Mononuclear cell (primary cell): ENCODE data around the gene SLC22A3. TPM values are rescaled to one million over a fixed set of nuclear protein-coding genes. Genes with fewer than 3 reads are reported as not detected.

Experiments
- H3K27me3 ChIP-seq: 2 replicates; pipeline ENCODE4 v1.6.0; 2011; ENCODE audit warnings: low read length, control low read depth; ENCODE audit not compliant: insufficient read depth
- H3K4me1 ChIP-seq: 2 replicates; pipeline ENCODE4 v1.5.1; 2011; ENCODE audit warnings: mild to moderate bottlenecking, low read length, control low read depth; ENCODE audit not compliant: insufficient read depth
- H3K4me3 ChIP-seq: 2 replicates; pipeline ENCODE4 v1.5.1; 2011; ENCODE audit warnings: mild to moderate bottlenecking, low read length, moderate library complexity
- H3K9me3 ChIP-seq: 2 replicates; pipeline ENCODE4 v1.5.1; 2011; ENCODE audit warnings: low read depth, mild to moderate bottlenecking, control low read depth, low read length
- total RNA-seq: library from RNA; depleted of rRNA; stranded (reverse); fragments of >200 nt; gene quantifications from one replicate; pipeline ENCODE4 v1.2.3, GENCODE V29; 2012

SLC22A3 gene
- total RNA-seq, 1 donor, result not detected

- H3K9me3 ChIP-seq, result no peaks in the 10 kb centered on the region
- H3K4me3 ChIP-seq, result no peak overlapping the region
- no peaks in the 10 kb centered on the region for H3K4me1 ChIP-seq
- peaks cover 3% of the 10 kb centered on the region for H3K27me3 ChIP-seq
Observed at GRCh38 chr6:160396292-160396691, 48.1 kb downstream of the SLC22A3 start.

DNA sequence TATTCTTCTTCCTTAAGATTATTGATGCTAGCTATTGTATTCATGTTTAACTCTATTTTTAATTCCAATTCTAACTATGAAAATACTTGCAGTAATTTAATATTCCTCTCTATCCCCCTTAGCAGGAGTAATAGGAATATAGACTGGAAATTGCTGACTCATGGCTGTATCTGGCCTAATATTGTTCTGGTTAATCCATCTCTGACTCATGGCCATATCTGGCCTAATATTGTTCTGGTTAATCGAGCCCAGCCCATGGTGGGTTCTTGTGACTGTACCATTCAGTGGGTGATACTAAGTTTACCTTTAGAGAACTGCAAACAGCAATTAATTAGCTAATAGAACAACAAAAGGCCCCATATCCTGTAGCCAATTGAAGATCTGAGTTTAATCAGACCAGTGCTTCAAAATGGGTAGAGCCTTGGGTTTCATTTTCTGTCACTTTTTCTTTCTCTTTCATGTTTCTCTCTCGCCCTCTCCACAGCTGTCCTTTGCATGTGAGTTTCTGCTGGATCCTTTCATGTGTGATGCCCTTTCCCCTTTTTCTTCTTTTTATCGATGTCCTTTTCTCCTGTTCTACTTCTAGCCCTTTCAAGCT, 50.6 kb downstream of the SLC22A3 start:
- Histone ChIP-seq H3K4me1 (no peaks in the 10 kb centered on the region), H3K4me3 (no peak overlapping the region), H3K9me3 (no peaks in the 10 kb centered on the region), H3K27me3 (peaks cover 3% of the 10 kb centered on the region)

DNA sequence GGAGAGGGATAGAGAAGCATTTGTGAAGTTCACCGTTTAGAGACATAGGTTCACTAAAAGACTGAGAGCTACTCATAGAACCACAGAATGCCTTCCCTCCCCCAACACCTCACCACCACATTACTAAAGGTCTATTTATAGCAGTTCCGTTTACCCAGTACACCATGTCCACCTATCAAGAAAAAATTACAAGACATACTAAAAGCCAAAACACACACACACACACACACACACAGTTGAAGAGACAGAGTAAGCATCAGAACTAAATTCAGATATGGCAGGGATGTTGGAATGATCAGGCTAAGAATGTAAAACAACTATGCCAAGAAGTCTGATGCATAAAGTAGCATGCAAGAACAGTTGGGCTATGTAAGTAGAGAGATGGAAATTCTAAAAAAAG, 52.3 kb downstream of the SLC22A3 start:
- Histone ChIP-seq H3K4me3 (no peak overlapping the region), H3K4me1 (no peaks in the 10 kb centered on the region), H3K27me3 (peaks cover 3% of the 10 kb centered on the region), H3K9me3 (no peaks in the 10 kb centered on the region)

DNA sequence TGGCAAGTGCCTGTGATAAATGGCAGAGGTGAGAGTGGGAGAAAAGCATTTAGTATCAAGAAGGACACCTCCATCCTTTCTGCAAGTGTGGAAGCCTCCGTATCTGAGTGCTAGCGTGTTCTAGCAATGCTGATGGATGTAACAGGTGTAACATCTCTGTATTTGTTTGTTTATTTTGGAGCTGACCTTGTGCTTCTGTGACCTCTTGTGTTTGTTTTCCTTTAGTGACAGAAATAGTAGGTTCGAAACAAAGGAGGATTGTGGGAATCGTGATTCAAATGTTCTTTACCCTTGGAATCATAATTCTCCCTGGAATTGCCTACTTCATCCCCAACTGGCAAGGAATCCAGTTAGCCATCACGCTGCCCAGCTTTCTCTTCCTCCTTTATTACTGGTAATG, 60.4 kb downstream of the SLC22A3 start:
- H3K27me3 ChIP-seq, result no peaks in the 10 kb centered on the region
- no peaks in the 10 kb centered on the region for H3K9me3 ChIP-seq
- H3K4me3 ChIP-seq, result no peak overlapping the region
- H3K4me1 ChIP-seq, result no peaks in the 10 kb centered on the region

DNA sequence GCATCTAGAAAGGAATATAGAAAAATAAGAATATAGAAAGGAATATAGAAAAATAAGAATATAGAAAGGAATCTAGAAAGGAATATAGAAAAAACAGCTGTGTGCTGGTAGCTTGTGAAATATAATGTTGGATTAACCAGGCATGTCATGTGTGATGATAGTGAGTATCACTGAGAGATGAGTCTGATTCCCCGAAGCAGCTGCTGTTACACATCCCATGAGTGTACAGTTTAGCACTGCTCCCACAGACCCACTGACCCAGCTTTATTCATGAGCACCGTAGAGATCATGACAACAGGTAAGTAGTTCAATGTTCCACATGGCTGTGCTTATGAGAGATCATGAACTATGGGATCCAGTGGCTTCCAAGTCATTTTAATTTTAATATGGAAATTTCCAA, 64.8 kb downstream of the SLC22A3 start:
- Histone ChIP-seq H3K9me3 (no peaks in the 10 kb centered on the region), H3K4me3 (no peak overlapping the region), H3K27me3 (peaks cover 5% of the 10 kb centered on the region), H3K4me1 (no peaks in the 10 kb centered on the region)

- Histone ChIP-seq H3K27me3 (peaks cover 5% of the 10 kb centered on the region), H3K4me3 (no peak overlapping the region), H3K4me1 (no peaks in the 10 kb centered on the region), H3K9me3 (no peaks in the 10 kb centered on the region)
Observed at GRCh38 chr6:160417146-160417545, 69.0 kb downstream of the SLC22A3 start.

DNA sequence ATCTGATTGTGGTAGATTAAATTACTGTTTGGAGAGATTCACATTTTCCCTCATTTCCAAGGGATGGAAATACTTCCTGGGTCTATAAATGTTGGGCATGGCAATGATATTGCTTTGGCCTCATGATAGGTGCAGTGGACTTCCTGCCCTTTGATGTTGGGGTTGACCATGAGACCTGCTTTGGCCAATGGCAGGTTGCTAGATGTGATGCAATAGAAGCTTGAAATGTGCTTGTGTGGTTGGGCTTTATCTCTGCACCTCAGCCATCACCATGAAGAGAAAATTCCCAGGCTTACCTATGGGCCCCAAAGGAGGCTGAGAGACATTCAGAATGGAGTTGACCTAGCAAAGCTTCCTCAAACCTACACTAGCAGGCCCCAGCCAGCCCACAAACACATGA, 69.4 kb downstream of the SLC22A3 start:
- peaks cover 5% of the 10 kb centered on the region for H3K27me3 ChIP-seq
- H3K9me3 ChIP-seq, result no peaks in the 10 kb centered on the region
- no peaks in the 10 kb centered on the region for H3K4me1 ChIP-seq
- no peak overlapping the region for H3K4me3 ChIP-seq

GRCh38 chr6:160418370-160418769, 70.2 kb downstream of the SLC22A3 start:
- H3K9me3 ChIP-seq, result no peaks in the 10 kb centered on the region
- no peak overlapping the region for H3K4me3 ChIP-seq

DNA sequence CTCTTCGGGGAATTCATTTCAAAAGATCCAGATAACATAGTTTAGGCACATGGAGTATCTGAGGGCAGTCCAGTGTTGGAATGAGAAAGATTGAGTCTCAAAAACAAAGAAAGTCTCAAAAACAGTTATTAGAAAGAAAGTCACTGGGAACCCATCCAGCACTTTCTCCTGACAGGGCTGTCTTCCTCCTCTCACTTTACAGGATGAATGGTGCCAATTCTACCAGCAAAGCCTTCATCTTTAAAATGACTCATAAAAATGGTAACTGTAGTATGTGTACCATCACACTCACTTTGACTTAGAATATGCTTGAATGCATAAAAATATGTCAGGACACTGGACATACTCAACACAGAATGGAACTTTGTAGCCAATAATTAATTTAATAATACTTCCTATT, 71.3 kb downstream of the SLC22A3 start:
- Histone ChIP-seq H3K9me3 (no peaks in the 10 kb centered on the region), H3K27me3 (peaks cover 5% of the 10 kb centered on the region)

More at GRCh38 chr6:160418370-160418769, 70.2 kb downstream of the SLC22A3 start:
- Histone ChIP-seq H3K27me3 (peaks cover 5% of the 10 kb centered on the region), H3K4me1 (no peaks in the 10 kb centered on the region)

DNA sequence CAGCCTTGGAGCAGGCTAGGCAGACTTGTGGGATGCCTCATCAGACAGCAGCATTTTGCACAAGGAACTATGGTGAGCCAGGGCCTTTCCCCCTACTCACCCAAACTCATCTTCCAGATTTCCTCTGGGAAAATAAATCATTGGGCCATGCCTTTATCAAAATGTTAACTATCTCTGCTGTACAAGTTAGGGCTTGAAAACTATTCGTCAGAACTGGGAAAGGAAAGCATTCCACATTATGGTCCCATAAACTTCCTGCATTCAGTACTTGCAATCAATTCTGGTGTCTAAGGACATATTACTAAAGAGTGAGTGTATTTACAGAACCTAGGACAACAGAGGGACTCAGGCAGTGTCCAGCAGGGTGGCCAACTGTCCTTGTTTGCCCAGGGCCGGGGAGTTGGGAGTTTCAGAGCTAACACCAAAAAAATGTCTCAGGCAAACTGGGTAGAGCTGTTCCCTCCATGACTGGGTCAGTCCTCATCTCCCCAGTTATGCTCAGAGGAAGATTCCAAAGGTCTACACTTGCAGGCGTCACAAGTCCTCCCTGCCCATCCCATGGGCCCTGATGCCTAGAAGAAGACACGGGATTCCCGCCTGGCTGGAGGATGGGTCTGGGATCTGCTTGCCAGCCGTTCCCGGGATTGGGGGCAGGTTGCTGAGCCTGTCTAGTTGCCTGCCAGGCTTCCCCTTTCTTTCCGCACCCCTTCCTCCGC, 72.2 kb downstream of the SLC22A3 start:
- Histone ChIP-seq H3K9me3 (no peaks in the 10 kb centered on the region), H3K4me1 (no peaks in the 10 kb centered on the region), H3K27me3 (peaks cover 5% of the 10 kb centered on the region), H3K4me3 (no peak overlapping the region)

More for the DNA sequence above, 71.3 kb downstream of the SLC22A3 start:
- no peak overlapping the region for H3K4me3 ChIP-seq
- H3K4me1 ChIP-seq, result no peaks in the 10 kb centered on the region

- Histone ChIP-seq H3K4me3 (no peak overlapping the region), H3K27me3 (peaks cover 5% of the 10 kb centered on the region), H3K9me3 (no peaks in the 10 kb centered on the region), H3K4me1 (no peaks in the 10 kb centered on the region)
Observed at GRCh38 chr6:160420969-160421556, 72.9 kb downstream of the SLC22A3 start.

DNA sequence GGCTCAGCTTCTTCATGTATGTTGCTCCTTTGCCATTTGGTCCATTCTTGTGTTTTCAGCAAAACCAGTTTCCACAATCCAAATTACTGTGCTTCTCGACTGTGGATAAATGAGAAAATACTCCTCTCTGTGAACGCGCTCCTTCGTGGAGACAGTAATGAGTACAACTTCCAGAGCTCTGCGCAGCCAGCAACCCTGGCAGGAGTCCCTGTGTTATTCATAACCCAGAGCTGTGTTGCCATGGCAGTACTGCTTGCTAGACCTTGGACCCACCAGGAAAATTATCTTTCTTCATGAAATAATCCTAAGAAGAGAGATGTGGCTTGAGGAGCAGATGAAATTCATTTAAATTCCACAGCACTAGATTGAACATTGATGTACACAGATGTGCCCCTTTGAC, 73.7 kb downstream of the SLC22A3 start:
- Histone ChIP-seq H3K9me3 (no peaks in the 10 kb centered on the region), H3K27me3 (peaks cover 5% of the 10 kb centered on the region), H3K4me3 (no peak overlapping the region), H3K4me1 (no peaks in the 10 kb centered on the region)

DNA sequence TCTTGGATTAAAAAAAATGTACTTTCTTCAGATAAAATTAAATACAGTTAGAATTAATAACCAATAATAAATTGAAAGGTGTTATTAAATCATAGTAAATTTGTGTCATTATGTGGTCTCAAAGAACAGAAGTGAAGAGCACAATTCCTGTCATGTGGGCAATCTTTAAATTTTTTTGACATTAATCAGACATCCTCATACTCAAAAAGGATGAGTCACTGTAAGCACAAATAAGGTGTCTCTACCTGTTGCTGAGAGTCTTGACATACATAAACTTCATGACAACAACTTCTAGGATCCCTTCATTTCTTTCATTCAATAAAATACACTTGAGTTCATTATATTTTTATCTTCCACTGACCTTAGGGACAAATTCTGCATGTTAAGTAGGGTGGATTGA, 76.1 kb downstream of the SLC22A3 start:
- Histone ChIP-seq H3K9me3 (no peaks in the 10 kb centered on the region), H3K27me3 (peaks cover 5% of the 10 kb centered on the region), H3K4me3 (no peak overlapping the region), H3K4me1 (no peaks in the 10 kb centered on the region)

DNA sequence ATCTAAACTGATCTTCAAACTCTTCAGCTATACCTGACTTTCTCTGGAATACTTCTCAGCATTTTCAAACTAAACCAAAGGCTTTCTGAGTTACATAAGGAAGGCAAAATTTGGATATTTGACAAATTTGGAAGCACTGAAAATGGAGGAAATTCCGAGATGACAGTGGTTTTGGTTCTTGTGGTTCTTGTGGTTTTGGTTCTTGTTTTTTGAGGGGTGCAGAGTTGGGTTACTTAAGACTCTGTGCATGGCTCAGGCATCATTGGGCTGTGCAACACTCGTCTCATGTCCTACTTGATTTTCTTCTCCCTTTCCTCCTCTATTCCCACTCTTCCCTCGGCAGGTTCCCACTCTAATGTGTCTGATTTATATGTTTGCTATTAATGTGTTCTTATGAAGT, 78.0 kb downstream of the SLC22A3 start:
- Histone ChIP-seq H3K9me3 (no peaks in the 10 kb centered on the region), H3K4me1 (no peaks in the 10 kb centered on the region), H3K27me3 (peaks cover 15% of the 10 kb centered on the region), H3K4me3 (no peak overlapping the region)

DNA sequence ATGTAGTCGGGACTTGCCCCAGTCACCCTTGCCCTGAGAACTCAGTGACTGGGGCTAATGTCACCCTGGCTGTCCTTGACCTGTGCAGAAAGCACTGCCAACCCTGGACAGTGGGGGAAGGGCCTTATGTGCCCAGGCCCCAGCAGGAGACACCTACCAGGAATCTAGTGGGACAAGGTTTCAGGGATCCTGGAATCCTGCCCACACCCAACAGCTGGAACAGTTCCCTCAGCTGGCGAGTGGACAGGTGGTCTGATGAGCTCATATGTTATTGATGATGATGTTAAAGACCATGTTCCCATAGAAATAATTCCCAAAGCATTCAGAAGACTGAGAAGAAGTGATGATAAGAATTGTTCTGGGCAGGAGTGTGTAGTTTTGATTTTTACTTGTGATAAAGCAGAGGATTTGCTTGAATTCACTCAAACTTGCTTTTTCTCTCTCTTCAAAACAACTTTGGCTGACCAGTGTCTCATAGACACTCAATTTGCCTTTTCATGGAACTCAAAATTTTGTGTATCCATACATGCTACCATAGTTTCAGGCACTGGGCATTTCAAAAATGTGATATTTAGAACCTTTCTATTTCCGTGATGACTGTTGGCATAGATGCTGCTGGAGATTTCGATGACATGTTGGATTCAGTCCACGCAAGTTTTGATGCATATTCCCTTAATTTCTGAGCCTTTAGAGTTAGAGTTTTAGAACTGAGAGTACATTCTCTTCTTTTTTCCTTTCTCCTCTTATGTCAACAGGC, 79.3 kb downstream of the SLC22A3 start:
- Histone ChIP-seq H3K27me3 (peaks cover 15% of the 10 kb centered on the region), H3K9me3 (no peaks in the 10 kb centered on the region), H3K4me1 (no peaks in the 10 kb centered on the region), H3K4me3 (no peak overlapping the region)
